Uterus (tissue), 2 donors: Measurements from ENCODE around the gene PHF8.

ENCODE experiments used
- POLR2A ChIP-seq, 2 donors: fragments of 450-650 bp; IDR thresholded peaks; one replicate each; pipeline ENCODE4 v1.6.1; 2016; ENCODE audit warnings: antibody characterized with exemption in 2 of 2, mild to moderate bottlenecking in 1 of 2, moderate library complexity in 1 of 2
- TF ChIP-seq, protein P1 (sequence below), 4 experiments: fragments of 200-600 bp in 2 of 4; fragments of 450-650 bp in 2 of 4; sonication (generic) in 2 of 4; IDR thresholded peaks; one replicate each; pipeline ENCODE4 v1.5.1; 2016 to 2019; ENCODE audit warnings: antibody characterized with exemption in 4 of 4, mild to moderate bottlenecking in 2 of 4, moderate library complexity in 1 of 4

DNA sequence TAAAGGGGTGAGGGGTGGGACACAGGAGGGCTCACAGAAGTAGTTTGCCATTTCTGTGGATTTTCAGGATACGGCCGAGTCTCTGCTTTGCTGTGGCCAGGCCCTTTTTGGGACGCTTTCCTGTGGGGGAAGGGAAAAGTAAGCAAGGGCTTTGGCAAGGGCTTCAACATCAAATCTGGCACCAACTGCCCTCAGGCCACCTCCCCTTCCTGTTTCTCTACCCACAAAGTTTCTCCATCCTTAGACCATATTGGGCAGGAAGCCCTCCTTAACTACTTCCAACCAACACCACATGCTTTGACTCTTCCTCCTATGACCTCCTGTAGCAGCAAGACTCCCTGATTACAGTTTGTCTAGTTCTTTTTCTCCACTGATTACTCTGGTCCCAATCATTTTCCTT, 105.1 kb downstream of the PHF8 start:
- TF ChIP-seq, protein P1, sequence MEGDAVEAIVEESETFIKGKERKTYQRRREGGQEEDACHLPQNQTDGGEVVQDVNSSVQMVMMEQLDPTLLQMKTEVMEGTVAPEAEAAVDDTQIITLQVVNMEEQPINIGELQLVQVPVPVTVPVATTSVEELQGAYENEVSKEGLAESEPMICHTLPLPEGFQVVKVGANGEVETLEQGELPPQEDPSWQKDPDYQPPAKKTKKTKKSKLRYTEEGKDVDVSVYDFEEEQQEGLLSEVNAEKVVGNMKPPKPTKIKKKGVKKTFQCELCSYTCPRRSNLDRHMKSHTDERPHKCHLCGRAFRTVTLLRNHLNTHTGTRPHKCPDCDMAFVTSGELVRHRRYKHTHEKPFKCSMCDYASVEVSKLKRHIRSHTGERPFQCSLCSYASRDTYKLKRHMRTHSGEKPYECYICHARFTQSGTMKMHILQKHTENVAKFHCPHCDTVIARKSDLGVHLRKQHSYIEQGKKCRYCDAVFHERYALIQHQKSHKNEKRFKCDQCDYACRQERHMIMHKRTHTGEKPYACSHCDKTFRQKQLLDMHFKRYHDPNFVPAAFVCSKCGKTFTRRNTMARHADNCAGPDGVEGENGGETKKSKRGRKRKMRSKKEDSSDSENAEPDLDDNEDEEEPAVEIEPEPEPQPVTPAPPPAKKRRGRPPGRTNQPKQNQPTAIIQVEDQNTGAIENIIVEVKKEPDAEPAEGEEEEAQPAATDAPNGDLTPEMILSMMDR (IDR thresholded peaks at IDR 0.05): no peak
- no peak for TF ChIP-seq POLR2A (IDR thresholded peaks at IDR 0.05)
